Nephron (organoid): ENCODE results near the gene PPP2R2C.

Source experiments
- H3K27ac Mint-ChIP-seq, 3 experiments: 2 replicates each; pipeline ENCODE4 v1.8.0; 2020; ENCODE audit warnings: mixed read lengths in 3 of 3, mild to moderate bottlenecking in 2 of 3, moderate library complexity in 1 of 3
- H3K27me3 Mint-ChIP-seq: 2 replicates; pipeline ENCODE4 v1.8.0; 2021; ENCODE audit warnings: low read depth, mild to moderate bottlenecking, moderate library complexity, mixed read lengths
- H3K36me3 Mint-ChIP-seq: 2 replicates; pipeline ENCODE4 v1.8.0; 2020; ENCODE audit warnings: low read depth, mixed read lengths
- H3K4me1 Mint-ChIP-seq: 2 replicates; pipeline ENCODE4 v1.8.0; 2020; ENCODE audit warnings: mixed read lengths
- H3K4me3 Mint-ChIP-seq, 3 experiments: 2 replicates each; pipeline ENCODE4 v1.8.0; 2020; ENCODE audit warnings: mild to moderate bottlenecking in 3 of 3, mixed read lengths in 3 of 3, moderate library complexity in 2 of 3
- H3K9me3 Mint-ChIP-seq: 2 replicates; pipeline ENCODE4 v1.8.0; 2020; ENCODE audit warnings: mixed read lengths
- CTCF ChIP-seq, 3 experiments: fragments of 200-600 bp; sonication (generic); IDR thresholded peaks; one replicate each; pipeline ENCODE4 v1.5.0; 2021; ENCODE audit warnings: antibody characterized with exemption in 3 of 3; ENCODE audit not compliant: unreplicated experiment in 3 of 3

Gene PPP2R2C

GRCh38 chr4:6474705-6475457 lies 2.5 kb upstream of the PPP2R2C start:
- Mint-ChIP-seq H3K4me3 (no peak overlapping the region), H3K9me3 (no peaks in the 10 kb centered on the region), H3K36me3 (no peaks in the 10 kb centered on the region), H3K27me3 (peaks cover 85% of the 10 kb centered on the region), H3K27ac (no peak overlapping the region), H3K4me1 (no peaks in the 10 kb centered on the region)
- TF ChIP-seq CTCF (IDR thresholded peaks at IDR 0.05; ENCODE audit: unreplicated experiment in 3 of 3), result no peak

GRCh38 chr4:6474053-6474568 lies 1.7 kb upstream of the PPP2R2C start:
- Mint-ChIP-seq H3K27ac (no peak overlapping the region), H3K27me3 (peaks cover 88% of the 10 kb centered on the region), H3K4me3 (peak overlapping the region; percentile 30 to 52 (median 41)), H3K4me1 (no peaks in the 10 kb centered on the region), H3K9me3 (no peaks in the 10 kb centered on the region), H3K36me3 (no peaks in the 10 kb centered on the region)
- TF ChIP-seq CTCF (IDR thresholded peaks at IDR 0.05; ENCODE audit: unreplicated experiment in 3 of 3), result peak in 1 of 3 experiments; percentile 11

- no peak for TF ChIP-seq CTCF (IDR thresholded peaks at IDR 0.05; ENCODE audit: unreplicated experiment in 3 of 3)
- Mint-ChIP-seq H3K4me3 (peak overlapping the region; percentile 59 to 66 (median 62)), H3K9me3 (no peaks in the 10 kb centered on the region), H3K27ac (no peak overlapping the region), H3K27me3 (peaks cover 88% of the 10 kb centered on the region), H3K4me1 (no peaks in the 10 kb centered on the region), H3K36me3 (no peaks in the 10 kb centered on the region)
Measured at GRCh38 chr4:6473264-6474052, 1.0 kb upstream of the PPP2R2C start.

GRCh38 chr4:6472008-6472386 lies 417 bp downstream of the PPP2R2C start:
- Mint-ChIP-seq H3K4me3 (no peak overlapping the region), H3K36me3 (no peaks in the 10 kb centered on the region), H3K27me3 (peaks cover 88% of the 10 kb centered on the region), H3K4me1 (no peaks in the 10 kb centered on the region), H3K9me3 (no peaks in the 10 kb centered on the region), H3K27ac (no peak overlapping the region)
- TF ChIP-seq CTCF (IDR thresholded peaks at IDR 0.05; ENCODE audit: unreplicated experiment in 3 of 3), result no peak

GRCh38 chr4:6471307-6472007 lies 957 bp downstream of the PPP2R2C start:
- Mint-ChIP-seq H3K4me3 (peak overlapping the region; percentile 58 to 64 (median 59)), H3K9me3 (no peaks in the 10 kb centered on the region), H3K36me3 (no peaks in the 10 kb centered on the region), H3K4me1 (no peaks in the 10 kb centered on the region), H3K27me3 (peaks cover 88% of the 10 kb centered on the region), H3K27ac (no peak overlapping the region)
- TF ChIP-seq CTCF (IDR thresholded peaks at IDR 0.05; ENCODE audit: unreplicated experiment in 3 of 3), result no peak
